Endothelial cell of umbilical vein (primary cell): ENCODE data around the gene ZNF829.

Experiments
- EZH2 ChIP-seq: IDR thresholded peaks from 2 replicates; pipeline ENCODE4 v1.6.1; 2012; ENCODE audit warnings: borderline replicate concordance, low read depth, mild to moderate bottlenecking, moderate library complexity, low read length, inconsistent platforms; ENCODE audit not compliant: severe bottlenecking
- FOS ChIP-seq: IDR thresholded peaks from 2 replicates; pipeline ENCODE4 v1.6.1; 2011; ENCODE audit warnings: mild to moderate bottlenecking, low read length, moderate library complexity, borderline replicate concordance; ENCODE audit not compliant: insufficient read depth
- GATA2 ChIP-seq: IDR thresholded peaks from 2 replicates; pipeline ENCODE4 v1.7.0; 2011; ENCODE audit warnings: low read depth, mild to moderate bottlenecking, moderate library complexity, mixed read lengths, low read length; ENCODE audit not compliant: insufficient read length, insufficient read depth
- JUN ChIP-seq: IDR thresholded peaks from 2 replicates; pipeline ENCODE4 v1.6.1; 2011; ENCODE audit warnings: borderline replicate concordance, low read depth; ENCODE audit not compliant: insufficient read length, insufficient read depth
- MAX ChIP-seq: IDR thresholded peaks from 2 replicates; pipeline ENCODE4 v1.6.1; 2011; ENCODE audit not compliant: insufficient read depth, insufficient read length
- MYC ChIP-seq: IDR thresholded peaks from one replicate; pipeline ENCODE4 v1.6.1; 2011; ENCODE audit warnings: mild to moderate bottlenecking, low read depth, low read length
- POLR2A ChIP-seq: IDR thresholded peaks from 2 replicates; pipeline ENCODE4 v1.6.1; 2012; ENCODE audit warnings: low read depth, mild to moderate bottlenecking, control low read depth, low read length
- POLR2AphosphoS5 ChIP-seq: IDR thresholded peaks from 2 replicates; pipeline ENCODE4 v1.6.1; 2012; ENCODE audit warnings: low read depth, mild to moderate bottlenecking, control low read depth, low read length, moderate library complexity; ENCODE audit not compliant: insufficient read depth
- TF ChIP-seq, protein P1 (sequence below), 2 donors: IDR thresholded peaks; 1 replicate in 1 of 2; 2 replicates in 1 of 2; pipeline ENCODE4 v1.5.1; 2011; ENCODE audit warnings: low read length in 2 of 2, mild to moderate bottlenecking in 2 of 2, moderate library complexity in 2 of 2, control low read depth in 1 of 2, inconsistent platforms in 1 of 2, low read depth in 1 of 2; ENCODE audit not compliant: insufficient read depth in 1 of 2; ENCODE audit errors: extremely low read depth in 1 of 2

DNA sequence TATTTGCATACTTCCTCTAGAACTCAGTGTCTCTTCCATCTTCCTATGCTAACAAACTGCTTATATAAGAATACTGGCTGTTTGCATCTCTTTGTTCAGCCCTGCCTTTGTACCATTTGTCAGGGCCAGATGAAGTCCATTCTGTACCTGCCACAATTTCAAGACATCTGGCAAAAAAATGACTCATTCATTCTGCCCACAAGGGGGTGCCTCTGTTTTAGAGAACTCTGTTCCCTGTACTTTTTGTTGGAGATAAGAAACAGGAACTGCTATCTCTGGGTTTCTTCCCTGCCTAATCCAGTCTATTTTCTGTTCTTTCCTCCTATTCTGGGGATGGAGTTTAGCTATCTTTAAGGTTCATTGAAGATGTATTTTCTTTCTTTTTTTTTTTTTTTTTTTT is 23.1 kb upstream of the ZNF829 start:
- no peak for TF ChIP-seq POLR2A
- TF ChIP-seq, protein P1, sequence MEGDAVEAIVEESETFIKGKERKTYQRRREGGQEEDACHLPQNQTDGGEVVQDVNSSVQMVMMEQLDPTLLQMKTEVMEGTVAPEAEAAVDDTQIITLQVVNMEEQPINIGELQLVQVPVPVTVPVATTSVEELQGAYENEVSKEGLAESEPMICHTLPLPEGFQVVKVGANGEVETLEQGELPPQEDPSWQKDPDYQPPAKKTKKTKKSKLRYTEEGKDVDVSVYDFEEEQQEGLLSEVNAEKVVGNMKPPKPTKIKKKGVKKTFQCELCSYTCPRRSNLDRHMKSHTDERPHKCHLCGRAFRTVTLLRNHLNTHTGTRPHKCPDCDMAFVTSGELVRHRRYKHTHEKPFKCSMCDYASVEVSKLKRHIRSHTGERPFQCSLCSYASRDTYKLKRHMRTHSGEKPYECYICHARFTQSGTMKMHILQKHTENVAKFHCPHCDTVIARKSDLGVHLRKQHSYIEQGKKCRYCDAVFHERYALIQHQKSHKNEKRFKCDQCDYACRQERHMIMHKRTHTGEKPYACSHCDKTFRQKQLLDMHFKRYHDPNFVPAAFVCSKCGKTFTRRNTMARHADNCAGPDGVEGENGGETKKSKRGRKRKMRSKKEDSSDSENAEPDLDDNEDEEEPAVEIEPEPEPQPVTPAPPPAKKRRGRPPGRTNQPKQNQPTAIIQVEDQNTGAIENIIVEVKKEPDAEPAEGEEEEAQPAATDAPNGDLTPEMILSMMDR (IDR thresholded peaks at IDR 0.05; ENCODE audit: extremely low read depth in 1 of 2, insufficient read depth in 1 of 2, low read depth in 1 of 2, low read length in 2 of 2), result no peak
- TF ChIP-seq POLR2AphosphoS5, result no peak
- TF ChIP-seq EZH2, result no peak
- TF ChIP-seq JUN, result no peak
- no peak for TF ChIP-seq GATA2
- TF ChIP-seq MAX, result no peak
- no peak for TF ChIP-seq MYC
- no peak for TF ChIP-seq FOS
